ENCODE results near the gene TAAR5. TPM values are rescaled to one million over a fixed set of nuclear protein-coding genes. Genes with fewer than 3 reads are reported as not detected.

TAAR5 gene
- total and polyA plus RNA-seq, 2 donors (not counting 3 experiments of a cell fraction or from before 2014, with no cell fraction given) = not detected

DNA sequence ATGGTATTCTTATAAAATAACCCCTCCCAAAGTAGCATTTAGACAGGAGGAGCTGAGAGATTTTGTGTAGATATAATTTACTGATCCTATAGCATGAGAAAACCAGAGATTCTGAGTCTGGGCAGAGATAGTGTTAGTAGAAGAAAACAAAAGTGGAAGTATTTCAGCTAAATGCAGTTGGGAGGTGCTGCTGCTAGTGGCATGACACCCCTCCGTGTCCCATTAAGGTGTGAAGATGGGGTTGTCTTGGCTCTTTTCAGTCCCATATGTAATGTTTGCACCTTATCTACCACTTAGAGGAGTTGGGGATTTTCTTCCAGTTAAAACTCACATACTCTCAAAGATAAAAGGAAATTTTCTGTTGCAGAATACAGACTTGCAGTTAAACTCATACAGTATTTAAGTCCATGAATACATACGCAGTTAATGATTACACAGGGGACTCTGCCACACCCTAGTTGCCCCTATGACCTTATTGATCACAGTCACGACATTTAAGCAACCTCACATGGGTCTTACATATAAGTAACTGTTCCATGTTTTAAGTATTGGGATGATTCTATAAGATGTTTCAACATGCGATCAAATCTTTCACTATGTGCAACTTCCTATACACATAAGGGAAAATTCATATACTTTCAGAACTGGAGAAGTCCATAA, 23.0 kb upstream of the TAAR5 start:
- Histone ChIP-seq H3K4me3 (replicated peaks in 1 of 3; ENCODE audit: insufficient read depth in 1 of 3, low read depth in 1 of 3, low read length in 3 of 3) (no peak overlapping the region), H3K9me1 (replicated peaks; ENCODE audit: control insufficient read depth, extremely low read depth, insufficient read depth, low read length) (no peaks in the 10 kb centered on the region), H3K27ac (ENCODE audit: insufficient read depth, low read depth, low read length) (no peak overlapping the region), H2AFZ (ENCODE audit: low read depth, low read length) (no peak overlapping the region), H3K27me3 (ENCODE audit: control insufficient read depth in 2 of 2, insufficient read depth in 2 of 2, low read length in 2 of 2) (peaks cover 1 to 5% of the 10 kb centered on the region in 2 experiments), H3K79me2 (ENCODE audit: control insufficient read depth, insufficient read depth, low read length) (no peaks in the 10 kb centered on the region), H3K36me3 (ENCODE audit: control insufficient read depth in 2 of 2, extremely low read depth in 1 of 2, insufficient read depth in 2 of 2, low read length in 2 of 2) (no peaks in the 10 kb centered on the region), H3K9me3 (replicated peaks; ENCODE audit: control insufficient read depth, insufficient read depth, low read length) (no peaks in the 10 kb centered on the region), H3K4me1 (ENCODE audit: control insufficient read depth, extremely low read depth, insufficient read depth, low read length) (no peaks in the 10 kb centered on the region), H3K9ac (replicated peaks; ENCODE audit: extremely low read depth, insufficient read depth, low read length) (no peak overlapping the region), H3K4me2 (ENCODE audit: insufficient read depth, low read length) (no peak overlapping the region), H4K20me1 (replicated peaks; ENCODE audit: control insufficient read depth, extremely low read depth, insufficient read depth, low read length) (no peaks in the 10 kb centered on the region)
- FAIRE-seq (no peak), DNase-seq (ENCODE audit: low read depth, low spot score) (no peak)
- BruUV-seq (replicated peaks) = no TSS peak
- POLR2A ChIA-PET = interaction anchor here (0.6 kb wide), 1 partner anchor 107 kb away, joined by 4 read pairs; no protein-coding TSS in a partner anchor
- dilution Hi-C loops (cut with MboI; ENCODE audit: extremely low pct_ligation_motif_present, low sequenced_read_pairs) (no loop called here), intact Hi-C loops (cut with micrococcal nuclease) (no loop called here)
- TF ChIP-seq MYC (IDR thresholded peaks at IDR 0.05; ENCODE audit: low read depth, low read length) (no peak), POLR2AphosphoS5 (IDR thresholded peaks at IDR 0.05; ENCODE audit: insufficient read depth, low read depth, low read length) (no peak), JUN (IDR thresholded peaks at IDR 0.05; ENCODE audit: borderline replicate concordance, insufficient read depth, insufficient read length, low read depth) (no peak), FOS (IDR thresholded peaks at IDR 0.05; ENCODE audit: borderline replicate concordance, insufficient read depth, low read length) (no peak), GATA2 (IDR thresholded peaks at IDR 0.05; ENCODE audit: insufficient read depth, insufficient read length, low read depth, low read length) (no peak), EZH2 (IDR thresholded peaks at IDR 0.05; ENCODE audit: borderline replicate concordance, low read depth, low read length, severe bottlenecking) (no peak), POLR2A (IDR thresholded peaks at IDR 0.05; ENCODE audit: low read depth, low read length) (no peak)
- TF ChIP-seq, protein P1, sequence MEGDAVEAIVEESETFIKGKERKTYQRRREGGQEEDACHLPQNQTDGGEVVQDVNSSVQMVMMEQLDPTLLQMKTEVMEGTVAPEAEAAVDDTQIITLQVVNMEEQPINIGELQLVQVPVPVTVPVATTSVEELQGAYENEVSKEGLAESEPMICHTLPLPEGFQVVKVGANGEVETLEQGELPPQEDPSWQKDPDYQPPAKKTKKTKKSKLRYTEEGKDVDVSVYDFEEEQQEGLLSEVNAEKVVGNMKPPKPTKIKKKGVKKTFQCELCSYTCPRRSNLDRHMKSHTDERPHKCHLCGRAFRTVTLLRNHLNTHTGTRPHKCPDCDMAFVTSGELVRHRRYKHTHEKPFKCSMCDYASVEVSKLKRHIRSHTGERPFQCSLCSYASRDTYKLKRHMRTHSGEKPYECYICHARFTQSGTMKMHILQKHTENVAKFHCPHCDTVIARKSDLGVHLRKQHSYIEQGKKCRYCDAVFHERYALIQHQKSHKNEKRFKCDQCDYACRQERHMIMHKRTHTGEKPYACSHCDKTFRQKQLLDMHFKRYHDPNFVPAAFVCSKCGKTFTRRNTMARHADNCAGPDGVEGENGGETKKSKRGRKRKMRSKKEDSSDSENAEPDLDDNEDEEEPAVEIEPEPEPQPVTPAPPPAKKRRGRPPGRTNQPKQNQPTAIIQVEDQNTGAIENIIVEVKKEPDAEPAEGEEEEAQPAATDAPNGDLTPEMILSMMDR (IDR thresholded peaks at IDR 0.05; ENCODE audit: extremely low read depth in 1 of 2, insufficient read depth in 1 of 2, low read depth in 1 of 2, low read length in 2 of 2) = no peak
- TF ChIP-seq, protein P2, sequence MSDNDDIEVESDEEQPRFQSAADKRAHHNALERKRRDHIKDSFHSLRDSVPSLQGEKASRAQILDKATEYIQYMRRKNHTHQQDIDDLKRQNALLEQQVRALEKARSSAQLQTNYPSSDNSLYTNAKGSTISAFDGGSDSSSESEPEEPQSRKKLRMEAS (IDR thresholded peaks at IDR 0.05; ENCODE audit: insufficient read depth, insufficient read length) = no peak
- CTCF ChIA-PET = no interaction called here

Measured in endothelial cell of umbilical vein (primary cell).